ENCODE data around the gene RSKR. TPM values are rescaled to one million over a fixed set of nuclear protein-coding genes. Genes with fewer than 3 reads are reported as not detected.

The RSKR gene
- total and polyA plus RNA-seq, 7 donors = 0.23 to 6.9 (median 3.4) TPM; not detected in 1

- DNase-seq = no peak
- Histone ChIP-seq H3K27ac (no peak overlapping the region), H3K36me3 (peaks cover 3 to 50% (median 11%) of the 10 kb centered on the region in 4 donors), H3K4me1 (peaks cover 0 to 17% (median 11%) of the 10 kb centered on the region in 4 donors), H3K9me3 (no peaks in the 10 kb centered on the region), H3K4me3 (no peak overlapping the region), H3K27me3 (no peaks in the 10 kb centered on the region)
- intact Hi-C loops (cut with DNase I) = no loop called here
- TF ChIP-seq EP300 (IDR thresholded peaks at IDR 0.05) (no peak), POLR2A (IDR thresholded peaks at IDR 0.05) (no peak), POLR2AphosphoS5 (IDR thresholded peaks at IDR 0.05) (no peak)
- TF ChIP-seq, protein P1, sequence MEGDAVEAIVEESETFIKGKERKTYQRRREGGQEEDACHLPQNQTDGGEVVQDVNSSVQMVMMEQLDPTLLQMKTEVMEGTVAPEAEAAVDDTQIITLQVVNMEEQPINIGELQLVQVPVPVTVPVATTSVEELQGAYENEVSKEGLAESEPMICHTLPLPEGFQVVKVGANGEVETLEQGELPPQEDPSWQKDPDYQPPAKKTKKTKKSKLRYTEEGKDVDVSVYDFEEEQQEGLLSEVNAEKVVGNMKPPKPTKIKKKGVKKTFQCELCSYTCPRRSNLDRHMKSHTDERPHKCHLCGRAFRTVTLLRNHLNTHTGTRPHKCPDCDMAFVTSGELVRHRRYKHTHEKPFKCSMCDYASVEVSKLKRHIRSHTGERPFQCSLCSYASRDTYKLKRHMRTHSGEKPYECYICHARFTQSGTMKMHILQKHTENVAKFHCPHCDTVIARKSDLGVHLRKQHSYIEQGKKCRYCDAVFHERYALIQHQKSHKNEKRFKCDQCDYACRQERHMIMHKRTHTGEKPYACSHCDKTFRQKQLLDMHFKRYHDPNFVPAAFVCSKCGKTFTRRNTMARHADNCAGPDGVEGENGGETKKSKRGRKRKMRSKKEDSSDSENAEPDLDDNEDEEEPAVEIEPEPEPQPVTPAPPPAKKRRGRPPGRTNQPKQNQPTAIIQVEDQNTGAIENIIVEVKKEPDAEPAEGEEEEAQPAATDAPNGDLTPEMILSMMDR (IDR thresholded peaks at IDR 0.05) = no peak
- 88 to 92% methylated on average over 5 of the region's 5 CpGs for WGBS, 2 donors
These were observed 43.8 kb upstream of the RSKR start for GRCh38 chr17:28657756-28658155.

DNA sequence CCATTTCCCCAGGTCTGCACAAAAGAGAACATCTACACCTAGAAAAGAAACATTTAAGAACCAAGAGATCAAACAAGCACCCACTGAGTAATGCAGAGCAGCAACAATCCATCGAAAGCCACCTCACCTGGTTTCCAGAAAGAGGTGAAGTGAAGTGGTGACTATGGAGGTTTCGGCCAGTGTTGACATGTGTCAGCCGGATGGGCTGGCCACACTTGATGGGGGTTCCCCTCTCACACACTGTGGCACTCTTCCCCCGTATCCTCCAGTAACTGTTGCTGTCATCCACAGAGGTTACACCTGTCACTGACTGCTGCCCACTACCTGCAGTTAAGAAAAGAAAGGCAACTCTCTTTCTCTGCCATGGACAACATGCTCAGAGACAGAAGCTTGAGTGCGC, 41.2 kb upstream of the RSKR start:
- intact Hi-C loops (cut with DNase I) = no loop called here
- DNase-seq = no peak

DNA sequence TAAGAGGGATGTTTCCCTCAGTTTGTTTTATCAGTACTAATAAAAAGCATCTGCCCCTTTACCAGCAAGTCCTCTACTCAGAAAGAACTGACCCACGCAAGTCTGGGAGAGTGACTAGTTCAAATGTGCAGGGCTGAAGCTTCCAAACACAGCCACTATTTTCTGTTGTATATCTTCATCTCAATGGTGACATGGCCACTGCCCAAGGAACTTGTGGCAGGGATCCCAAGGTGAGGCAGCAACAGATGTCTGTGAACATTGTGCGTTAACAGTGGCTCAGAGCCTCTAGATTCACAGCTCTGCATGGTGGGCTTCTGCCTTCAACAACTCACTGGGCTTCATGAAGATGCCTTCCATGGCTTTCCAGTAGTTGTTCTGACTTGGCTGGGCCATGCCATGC, 34.7 kb upstream of the RSKR start:
- Histone ChIP-seq H3K4me3 (no peak overlapping the region), H3K9me3 (no peaks in the 10 kb centered on the region), H3K27ac (no peak overlapping the region), H3K4me1 (peaks cover 0 to 33% (median 23%) of the 10 kb centered on the region in 4 donors), H3K36me3 (peaks cover 0 to 40% (median 4%) of the 10 kb centered on the region in 4 donors), H3K27me3 (no peaks in the 10 kb centered on the region)
- intact Hi-C loops (cut with DNase I) = loop anchor here (5.0 kb wide), 1 partner anchor 64 kb away; the partner anchor contains the start of gene PROCA1
- no peak for TF ChIP-seq POLR2A (IDR thresholded peaks at IDR 0.05)
- no peak for DNase-seq
- WGBS, 2 donors = 92 to 94% methylated on average over 2 of the region's 2 CpGs

More for the DNA sequence above, 41.2 kb upstream of the RSKR start:
- H3K27me3 ChIP-seq = no peaks in the 10 kb centered on the region
- 93 to 95% methylated on average over 5 of the region's 5 CpGs for WGBS, 2 donors
- peaks cover 0 to 8% (median 0%) of the 10 kb centered on the region in 4 donors for H3K4me1 ChIP-seq
- peaks cover 3 to 64% (median 14%) of the 10 kb centered on the region in 4 donors for H3K36me3 ChIP-seq
- no peaks in the 10 kb centered on the region for H3K9me3 ChIP-seq
- TF ChIP-seq POLR2A (IDR thresholded peaks at IDR 0.05) (no peak), EP300 (IDR thresholded peaks at IDR 0.05) (no peak), POLR2AphosphoS5 (IDR thresholded peaks at IDR 0.05) (no peak)
- TF ChIP-seq, protein P1 (IDR thresholded peaks at IDR 0.05) = no peak
- no peak overlapping the region for H3K4me3 ChIP-seq
- H3K27ac ChIP-seq = no peak overlapping the region

- TF ChIP-seq POLR2AphosphoS5 (IDR thresholded peaks at IDR 0.05) = no peak
- no peak for TF ChIP-seq POLR2A (IDR thresholded peaks at IDR 0.05)
- TF ChIP-seq, protein P1 (IDR thresholded peaks at IDR 0.05) = no peak
- TF ChIP-seq EP300 (IDR thresholded peaks at IDR 0.05) = no peak
- 22 to 61% methylated on average over 12 of the region's 12 CpGs for WGBS, 2 donors
- Histone ChIP-seq H3K27me3 (no peaks in the 10 kb centered on the region), H3K4me1 (peaks cover 0 to 40% (median 32%) of the 10 kb centered on the region in 4 donors), H3K9me3 (no peaks in the 10 kb centered on the region), H3K27ac (peak overlapping the region; percentile 91 to 97 (median 95)), H3K36me3 (peaks cover 4 to 49% (median 8%) of the 10 kb centered on the region in 4 donors), H3K4me3 (peak overlapping the region in 3 of 4 donors; percentile 1 to 99 (median 21))
- DNase-seq = no peak
- intact Hi-C loops (cut with DNase I) = loop anchor here (5.0 kb wide), 1 partner anchor 66 kb away; the partner anchor contains the start of gene PROCA1
These were observed 32.2 kb upstream of the RSKR start for GRCh38 chr17:28646039-28646754.

DNA sequence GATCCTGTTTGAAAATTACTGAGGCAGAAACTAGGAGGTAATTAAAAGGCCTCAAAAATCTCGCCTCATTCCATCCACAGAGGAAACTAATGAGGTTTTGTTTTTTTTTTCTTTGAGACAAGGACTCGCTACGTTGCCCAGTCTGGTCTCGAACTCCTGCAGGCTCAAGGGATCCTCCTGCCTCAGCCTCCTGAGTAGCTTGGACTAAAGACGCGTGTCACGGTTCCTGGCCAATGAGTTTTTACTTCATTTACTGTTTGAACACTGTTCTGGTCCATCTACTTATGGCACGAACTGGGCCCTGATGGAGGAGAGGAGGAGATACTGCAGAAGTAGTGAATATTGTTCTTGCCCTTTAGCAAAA, 31.6 kb upstream of the RSKR start:
- Histone ChIP-seq H3K27me3 (no peaks in the 10 kb centered on the region), H3K9me3 (no peaks in the 10 kb centered on the region), H3K27ac (peak overlapping the region; percentile 91 to 97 (median 95)), H3K4me1 (peaks cover 0 to 40% (median 32%) of the 10 kb centered on the region in 4 donors), H3K36me3 (peaks cover 4 to 49% (median 12%) of the 10 kb centered on the region in 4 donors), H3K4me3 (peak overlapping the region; percentile 42 to 99 (median 96))
- intact Hi-C loops (cut with DNase I) = loop anchor here (2.0 to 5.0 kb wide), 2 partner anchors 15 to 67 kb away; partner anchors contain the start of genes PROCA1 and SDF2
- no peak for TF ChIP-seq POLR2AphosphoS5 (IDR thresholded peaks at IDR 0.05)
- 6 to 30% methylated on average over 8 of the region's 8 CpGs for WGBS, 2 donors
- DNase-seq = peak; percentile 63
